HG02759 (cell line): Measurements from ENCODE around the gene RMI2.
A peak's percentile ranks its signal among the peaks of the same experiment; 100 is the strongest.

Experiments
- ATAC-seq: cut with Tn5 transposase; IDR thresholded peaks from one replicate; pipeline ENCODE4 v1.9.1; 2021; ENCODE audit warnings: mild to moderate bottlenecking, moderate library complexity; ENCODE audit not compliant: unreplicated experiment

The RMI2 gene

DNA sequence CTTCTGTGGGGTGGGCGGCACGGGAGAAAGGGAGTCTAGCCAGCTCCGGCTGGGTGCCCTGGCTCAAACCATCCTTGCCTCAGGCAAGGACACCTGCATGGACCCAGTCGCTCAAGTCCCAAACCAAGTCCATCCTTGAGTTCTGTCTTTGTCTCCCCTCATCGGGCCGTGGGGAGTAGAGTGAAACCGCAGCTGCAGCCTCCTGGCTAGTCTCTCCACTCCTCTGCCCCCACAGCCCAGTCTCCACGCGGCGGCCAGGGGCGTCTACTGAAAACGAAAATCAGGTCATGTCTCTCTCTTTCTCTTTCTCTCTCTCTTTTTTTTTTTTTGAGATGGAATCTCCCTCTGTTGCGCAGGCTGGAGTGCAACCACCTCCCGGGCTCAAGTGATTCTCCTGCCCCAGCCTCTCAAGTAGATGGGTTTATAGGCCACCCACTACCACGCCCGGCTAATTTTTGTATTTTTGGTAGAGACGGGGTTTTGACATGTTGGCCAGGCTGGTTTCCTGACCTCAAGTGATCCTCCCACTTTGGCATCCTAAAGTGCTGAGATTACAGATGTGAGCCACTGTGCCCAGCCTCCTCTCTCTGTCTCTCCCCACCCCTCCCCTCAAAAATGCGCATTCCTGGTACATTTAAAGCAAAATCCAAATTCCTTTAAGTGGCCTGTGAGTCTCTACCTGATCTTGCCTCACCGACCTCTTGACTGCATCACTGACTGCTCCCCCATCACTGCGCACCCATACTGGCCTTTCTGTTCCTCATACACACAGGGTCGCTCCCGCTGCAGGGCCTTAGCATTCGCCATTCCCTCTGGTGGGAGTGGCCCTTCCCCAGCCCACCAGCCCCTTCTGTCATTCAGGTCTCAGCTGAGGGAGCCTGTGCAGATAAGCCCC, 17.7 kb upstream of the RMI2 start:
- peak; percentile 51 for ATAC-seq

DNA sequence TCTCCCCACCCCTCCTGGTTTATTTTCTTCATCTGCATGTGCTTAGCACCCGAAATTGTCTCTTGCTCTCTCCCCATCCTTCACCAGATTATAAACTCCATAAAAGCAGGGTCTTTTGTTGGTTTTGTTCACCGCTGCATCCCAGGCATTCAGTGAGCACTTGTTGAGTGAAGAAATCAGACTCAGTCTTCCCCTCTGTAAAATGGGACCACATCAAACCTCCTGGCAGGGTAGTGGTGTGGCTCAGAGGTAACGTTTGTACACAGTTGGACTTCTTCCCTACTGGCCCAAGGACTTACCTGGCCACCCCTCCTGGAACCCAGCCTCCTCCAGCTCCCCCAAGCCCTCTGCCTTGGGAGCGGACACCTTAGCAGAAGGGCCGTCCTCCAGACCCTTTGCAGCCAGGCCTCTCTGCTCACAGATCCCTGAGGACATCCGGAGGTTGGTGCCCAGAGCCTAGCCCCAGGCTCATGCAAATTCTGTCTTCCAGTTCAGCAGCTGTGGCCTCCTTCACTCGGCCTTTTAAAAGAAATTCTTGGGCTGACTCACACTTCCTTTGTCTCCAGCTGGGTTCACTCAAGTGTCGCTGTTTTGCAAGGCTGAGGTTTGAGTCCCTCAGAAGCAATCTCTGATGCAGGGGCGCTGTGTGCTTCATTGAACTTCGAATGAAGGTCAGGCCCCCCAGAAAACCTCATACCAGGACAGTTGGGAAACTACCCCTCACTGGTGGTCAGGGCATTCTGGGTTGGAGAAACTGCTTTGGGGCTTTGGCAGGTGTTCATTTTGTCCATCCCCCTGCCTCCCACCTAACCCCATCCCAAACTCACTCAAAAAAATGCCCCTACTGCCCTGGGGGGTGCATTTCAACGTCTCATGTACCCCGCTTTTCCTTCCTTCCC, 16.8 kb upstream of the RMI2 start:
- ATAC-seq = peak; percentile 71

DNA sequence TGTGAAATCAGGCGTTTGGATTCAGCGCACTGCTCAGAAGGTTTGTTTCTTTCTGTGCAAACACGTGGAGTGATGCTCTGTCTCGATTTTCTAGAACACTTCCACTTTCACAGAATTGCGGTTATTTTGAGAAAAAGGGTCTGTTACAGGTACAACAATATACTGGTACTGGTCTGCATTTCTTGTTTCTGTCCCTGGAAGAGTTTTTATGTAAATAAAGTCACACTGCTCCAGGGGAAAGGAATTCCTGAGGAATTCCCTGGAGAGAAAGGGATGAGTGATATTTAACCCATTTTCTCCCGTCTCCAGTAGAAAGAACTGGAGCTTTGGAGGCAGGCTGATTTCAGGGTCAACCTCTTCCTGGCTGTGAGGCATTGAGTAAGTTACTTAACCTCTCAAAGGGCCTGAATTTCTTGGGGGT, 16.2 kb upstream of the RMI2 start:
- ATAC-seq = no peak

DNA sequence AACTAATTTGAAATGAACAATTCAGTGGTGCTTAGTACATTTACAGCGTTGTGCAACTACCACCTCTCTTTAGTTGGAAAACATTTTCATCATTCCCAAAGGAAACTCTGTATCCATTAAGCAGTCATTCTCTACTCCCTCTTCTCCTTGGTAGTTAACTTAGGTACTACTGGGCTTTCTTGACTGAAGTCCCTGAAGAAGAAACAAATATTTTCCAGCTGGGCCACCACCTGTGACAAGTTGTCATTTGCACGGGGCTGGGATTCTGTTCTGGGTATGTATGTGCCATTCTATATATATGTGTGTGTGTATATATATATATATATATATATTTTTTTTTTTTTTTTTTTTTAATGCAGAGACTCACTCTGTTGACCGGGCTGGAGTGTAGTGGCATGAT, 15.4 kb upstream of the RMI2 start:
- ATAC-seq = no peak

DNA sequence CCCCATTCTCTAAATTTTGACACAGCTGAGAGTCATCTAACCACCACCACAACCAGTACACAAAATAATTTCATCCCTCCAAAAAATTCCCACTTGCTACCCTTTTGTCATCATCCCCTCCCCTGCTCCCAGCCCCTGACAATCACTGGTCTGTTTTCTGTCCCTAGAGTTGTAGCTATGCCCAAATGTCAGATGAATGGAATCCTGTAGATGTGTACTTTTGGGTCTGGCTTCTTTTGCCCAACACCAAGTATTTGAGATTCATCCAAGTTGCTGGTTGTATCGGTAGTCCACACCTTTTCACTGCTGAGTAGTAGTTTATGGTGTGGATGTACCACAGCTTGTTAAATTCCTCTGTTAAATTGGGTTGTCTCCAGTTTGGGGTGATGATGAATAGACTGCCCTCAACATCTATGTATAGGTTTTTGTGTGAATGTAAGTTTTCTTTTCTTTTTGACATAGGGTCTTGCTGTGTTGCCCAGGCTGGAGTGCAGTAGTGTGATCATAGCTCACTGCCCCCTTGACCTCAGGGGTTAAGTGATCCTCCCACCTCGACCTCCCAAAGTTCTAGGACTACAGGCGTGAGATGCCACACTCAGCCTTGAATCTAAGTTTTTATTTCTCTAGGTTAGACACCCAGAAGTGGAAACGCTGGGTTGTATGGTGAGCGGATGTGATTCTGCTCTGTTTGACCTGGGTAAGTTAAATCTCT, 14.6 kb upstream of the RMI2 start:
- no peak for ATAC-seq

DNA sequence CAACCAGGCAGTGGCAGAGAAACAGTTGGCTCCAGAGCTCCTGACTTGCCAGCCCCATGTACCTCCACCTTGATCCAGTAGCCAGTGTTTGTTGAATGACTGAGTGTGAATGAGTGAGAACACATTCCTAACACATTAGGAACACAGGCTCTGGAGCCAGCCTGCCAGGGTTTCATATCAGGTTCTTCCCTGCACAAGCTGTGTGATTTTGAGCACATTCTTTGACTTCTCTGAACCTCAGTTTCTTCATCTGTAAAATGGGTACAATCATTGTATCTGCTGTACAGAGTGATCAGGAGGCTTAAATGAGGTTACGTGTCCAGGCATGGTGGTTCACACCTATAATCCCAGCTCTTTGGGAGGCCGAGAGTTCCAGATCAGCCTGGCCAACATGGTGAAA, 13.3 kb upstream of the RMI2 start:
- no peak for ATAC-seq

DNA sequence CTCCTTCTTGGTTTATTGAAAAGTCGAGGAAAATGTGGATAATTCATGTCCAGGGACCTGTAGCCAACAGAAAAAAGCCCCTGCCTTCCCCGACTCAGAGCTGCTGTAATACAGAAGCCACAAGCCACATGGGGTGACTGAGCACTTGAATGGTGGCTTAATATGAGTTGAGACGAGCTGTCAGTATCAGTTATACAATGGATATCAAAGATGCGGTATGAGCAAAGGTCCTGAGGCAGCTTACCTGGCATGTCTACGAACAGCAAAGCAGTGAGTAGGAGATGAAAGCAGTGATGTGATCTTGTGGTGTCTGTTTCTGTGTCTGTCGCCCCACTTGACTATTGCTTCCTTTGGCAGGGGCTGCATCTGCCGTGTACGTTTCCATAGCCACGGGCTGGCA, 12.2 kb upstream of the RMI2 start:
- ATAC-seq = no peak

DNA sequence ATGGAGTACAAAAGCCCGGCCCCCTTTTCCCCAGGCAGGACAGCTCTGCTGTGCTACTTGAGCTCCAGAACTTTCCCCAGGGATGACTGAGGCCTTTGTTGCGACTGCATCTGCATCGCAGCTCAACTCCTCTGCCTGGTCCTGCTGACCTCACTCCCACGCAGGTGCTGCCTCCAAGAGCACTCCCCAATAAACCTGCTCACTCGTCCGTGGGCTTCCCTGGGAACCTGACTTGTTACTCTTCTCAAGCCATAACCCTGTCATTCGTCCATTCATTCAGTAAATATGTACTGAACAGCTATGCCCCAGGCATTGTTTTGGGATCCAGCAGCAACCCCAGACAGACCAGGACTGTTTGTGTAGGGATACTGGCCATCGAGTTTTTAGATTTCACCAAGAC, 11.6 kb upstream of the RMI2 start:
- ATAC-seq = no peak

DNA sequence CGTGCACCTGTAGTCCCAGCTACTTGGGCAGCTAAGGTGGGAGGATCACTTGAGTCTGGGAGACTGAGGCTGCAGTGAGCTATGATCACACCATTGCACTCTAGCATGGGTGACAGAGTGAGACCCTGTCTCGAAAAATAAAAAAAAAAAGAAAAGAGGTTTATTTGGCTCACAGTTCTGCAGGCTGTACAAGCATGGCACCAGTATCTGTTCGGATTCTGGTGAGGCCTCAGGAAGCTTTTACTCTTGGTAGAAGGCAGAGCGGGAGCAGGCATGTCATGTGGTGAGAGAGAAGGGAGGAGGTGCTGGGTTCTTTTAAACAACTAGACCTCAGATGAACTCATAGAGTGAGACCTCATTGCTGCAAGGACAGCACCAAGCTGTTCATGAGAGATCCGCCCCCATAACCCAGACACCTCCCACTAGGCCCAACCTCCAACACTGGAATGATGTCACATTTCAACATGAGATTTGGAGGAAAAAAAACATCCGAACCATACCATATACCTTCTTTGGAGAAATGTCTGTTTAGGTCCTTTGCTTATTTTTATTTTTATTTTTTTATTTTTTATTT, 10.3 kb upstream of the RMI2 start:
- ATAC-seq = no peak

DNA sequence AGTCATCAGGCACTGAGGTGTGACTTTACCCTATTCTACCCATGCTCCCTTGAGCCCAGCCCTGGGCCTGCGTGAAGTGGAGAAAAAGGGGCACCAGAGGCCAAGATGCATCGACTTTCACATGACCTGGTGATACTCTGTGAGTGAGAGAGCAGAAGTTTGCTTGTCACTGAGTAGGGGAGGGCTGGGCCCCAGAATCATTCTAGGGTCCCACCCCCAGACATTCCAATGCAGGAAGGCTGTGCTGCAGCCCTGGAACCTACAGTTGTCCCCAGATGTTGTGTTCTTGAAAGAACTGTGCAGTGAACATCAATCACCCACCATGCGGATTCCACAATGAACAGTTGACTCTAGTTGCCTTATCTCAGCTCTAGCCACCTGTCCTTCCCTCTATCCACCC, 6.2 kb upstream of the RMI2 start:
- ATAC-seq = no peak

DNA sequence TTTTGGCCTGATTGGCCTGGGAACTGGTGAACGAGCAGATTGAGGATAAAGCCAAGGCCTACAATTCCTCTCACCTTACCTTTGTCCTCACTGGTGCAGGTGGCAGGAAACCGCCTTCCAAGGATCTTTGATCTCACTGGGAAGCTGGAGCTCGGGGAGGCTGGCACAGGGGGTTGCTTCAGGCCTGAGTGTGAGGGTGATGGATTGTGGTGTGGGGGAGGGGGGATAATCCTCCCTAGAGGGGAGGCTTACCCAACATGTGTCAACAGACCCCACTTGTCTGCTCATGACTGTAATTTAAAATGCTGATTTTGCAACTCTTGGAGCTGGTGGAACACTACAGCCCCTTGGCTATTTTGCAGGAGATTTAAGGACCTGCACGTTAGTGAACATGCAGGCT, 4.5 kb upstream of the RMI2 start:
- no peak for ATAC-seq

DNA sequence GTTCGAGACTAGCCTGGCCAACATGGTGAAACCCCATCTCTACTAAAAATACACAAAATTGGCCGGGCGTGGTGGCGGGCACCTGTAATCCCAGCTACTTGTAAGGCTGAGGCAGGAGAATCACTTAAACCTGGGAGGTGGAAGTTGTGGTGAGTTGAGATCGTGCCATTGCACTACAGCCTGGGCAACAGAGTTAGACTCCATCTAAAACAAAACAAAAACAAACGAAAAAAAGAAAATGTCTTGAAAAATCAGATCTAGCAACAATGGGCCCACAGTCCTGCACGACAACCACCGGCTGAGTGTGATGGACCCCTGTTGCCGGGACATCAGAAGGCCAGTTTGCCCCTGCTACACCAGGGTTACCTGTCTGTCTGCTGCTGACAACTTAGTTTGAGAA, 3.9 kb upstream of the RMI2 start:
- ATAC-seq = no peak

DNA sequence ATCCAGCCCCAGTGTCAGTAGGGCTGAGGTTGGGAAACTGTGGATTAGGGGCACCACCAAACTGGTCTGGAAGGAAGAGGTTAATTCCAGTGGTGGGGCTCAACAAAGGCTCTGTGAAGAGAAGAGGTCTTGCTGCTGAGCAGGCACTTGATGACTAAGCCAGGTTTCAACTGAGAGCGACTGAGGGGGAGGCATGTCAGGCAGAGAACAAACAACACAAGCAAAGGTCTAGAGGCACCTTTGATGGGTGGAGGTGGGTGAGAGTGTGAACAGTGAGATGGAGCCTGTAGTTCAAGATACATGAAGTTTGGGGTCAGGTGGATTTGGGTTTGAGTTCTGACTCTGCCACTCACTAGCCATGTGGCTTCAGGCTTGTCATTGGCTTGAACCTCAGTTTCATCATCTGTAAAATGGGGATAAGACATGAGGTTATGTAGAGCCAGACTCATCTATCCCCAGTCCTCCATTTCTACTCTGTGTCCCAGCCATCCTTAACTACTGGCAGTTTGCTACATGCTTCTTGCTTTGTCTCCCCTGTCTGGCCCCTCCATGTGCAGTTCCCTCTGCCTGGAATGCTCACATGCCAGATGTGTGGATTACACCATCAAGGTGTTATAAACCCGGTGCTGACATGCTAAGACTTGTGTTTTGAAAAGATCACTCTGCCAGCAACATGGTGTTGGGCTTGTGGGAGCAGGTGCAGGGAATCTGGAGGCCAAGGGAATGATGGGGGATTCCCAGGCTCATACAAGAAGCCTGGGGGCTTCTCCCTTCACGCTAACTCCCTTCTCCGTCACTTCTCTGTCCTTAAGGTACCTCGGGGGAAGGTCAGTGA, 3.0 kb upstream of the RMI2 start:
- ATAC-seq = no peak

DNA sequence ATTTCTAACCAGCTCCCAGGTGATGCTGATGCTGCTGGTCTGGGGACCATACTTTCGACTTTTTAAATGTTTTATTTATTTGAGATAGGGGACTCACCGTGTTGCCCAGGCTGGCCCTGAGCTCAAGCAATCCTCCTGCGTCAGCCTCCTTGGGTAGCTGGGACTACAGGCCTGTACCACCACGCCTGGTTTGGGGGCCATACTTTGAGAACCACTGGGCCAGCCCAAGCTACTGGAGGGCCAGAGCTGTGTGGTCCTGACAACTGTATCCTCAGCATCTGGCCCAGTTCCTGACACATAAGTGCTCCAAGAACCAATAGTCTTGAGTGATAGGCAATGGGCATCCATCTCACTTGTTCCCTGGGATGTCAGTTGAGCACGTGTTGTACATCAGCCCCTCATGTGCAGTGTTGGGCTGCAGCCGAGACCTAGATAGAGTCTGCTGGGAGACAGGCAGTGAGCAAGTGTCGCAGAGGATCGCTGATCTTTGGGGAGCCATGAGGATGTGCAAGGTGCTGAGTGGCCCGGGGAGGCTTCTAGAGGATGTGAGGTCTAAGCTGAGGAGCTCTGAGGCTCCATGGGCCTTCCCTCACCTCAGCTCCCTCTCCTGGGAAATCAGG, 1.6 kb downstream of the RMI2 start:
- no peak for ATAC-seq

DNA sequence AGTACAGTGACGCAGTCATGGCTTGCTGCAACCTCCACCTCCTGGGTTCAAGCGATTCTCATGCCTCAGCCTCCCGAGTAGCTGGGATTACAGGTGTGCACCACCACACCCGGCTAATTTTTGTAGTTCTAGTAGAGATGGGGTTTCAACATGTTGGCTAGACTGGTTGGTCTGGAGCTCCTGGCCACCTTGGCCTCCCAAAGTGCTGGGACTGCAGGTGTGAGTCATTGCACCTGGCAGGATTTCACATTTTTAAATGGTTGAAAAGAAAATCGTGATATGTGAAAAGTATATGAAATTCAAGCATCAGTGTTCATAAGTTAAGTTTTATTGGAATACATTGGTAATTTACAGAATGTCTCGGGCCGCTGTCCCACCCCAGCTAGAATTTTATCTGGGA, 2.6 kb downstream of the RMI2 start:
- ATAC-seq = no peak

DNA sequence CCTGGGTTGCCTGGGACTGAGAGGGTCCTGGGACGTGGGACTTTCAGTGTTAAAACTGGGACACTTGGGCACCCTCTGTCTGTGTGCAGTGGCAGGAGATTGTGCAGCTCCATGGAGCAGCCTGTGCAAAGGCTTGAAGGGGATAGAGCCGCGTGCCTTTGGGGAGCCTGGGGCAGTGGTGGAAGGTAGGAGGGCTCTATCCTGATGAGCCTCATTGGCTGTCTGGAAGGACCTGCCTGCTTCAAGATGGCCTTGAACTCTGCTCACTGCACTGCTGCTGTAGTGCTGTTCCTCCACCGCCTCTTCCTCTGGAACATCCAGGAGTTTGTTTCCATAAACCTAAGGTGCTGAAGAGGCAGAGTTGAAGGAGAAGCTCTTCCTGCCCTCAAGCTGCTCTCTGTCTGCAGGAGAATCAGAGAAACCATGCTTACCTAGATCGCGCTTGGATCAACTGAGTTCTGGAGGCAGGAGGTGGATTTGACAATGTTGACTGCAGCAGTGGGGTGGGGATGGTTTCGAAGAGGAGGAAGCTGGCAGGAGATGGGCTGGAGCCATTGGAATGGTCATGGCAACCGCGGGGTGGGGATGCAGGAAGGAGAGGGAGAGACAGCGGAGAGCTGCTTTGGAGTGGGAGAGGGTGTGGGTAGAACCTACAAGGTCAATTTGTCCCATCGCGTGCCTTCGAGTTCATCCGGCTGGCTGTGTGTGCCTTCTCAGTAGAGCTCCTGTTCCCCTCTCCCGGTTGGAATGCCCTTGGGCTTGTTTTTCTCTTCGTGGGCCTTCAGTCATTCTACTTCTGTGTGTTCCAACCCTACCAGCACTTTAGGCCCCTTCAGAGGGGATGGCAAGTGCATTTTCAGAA, 3.7 kb downstream of the RMI2 start:
- ATAC-seq = no peak

DNA sequence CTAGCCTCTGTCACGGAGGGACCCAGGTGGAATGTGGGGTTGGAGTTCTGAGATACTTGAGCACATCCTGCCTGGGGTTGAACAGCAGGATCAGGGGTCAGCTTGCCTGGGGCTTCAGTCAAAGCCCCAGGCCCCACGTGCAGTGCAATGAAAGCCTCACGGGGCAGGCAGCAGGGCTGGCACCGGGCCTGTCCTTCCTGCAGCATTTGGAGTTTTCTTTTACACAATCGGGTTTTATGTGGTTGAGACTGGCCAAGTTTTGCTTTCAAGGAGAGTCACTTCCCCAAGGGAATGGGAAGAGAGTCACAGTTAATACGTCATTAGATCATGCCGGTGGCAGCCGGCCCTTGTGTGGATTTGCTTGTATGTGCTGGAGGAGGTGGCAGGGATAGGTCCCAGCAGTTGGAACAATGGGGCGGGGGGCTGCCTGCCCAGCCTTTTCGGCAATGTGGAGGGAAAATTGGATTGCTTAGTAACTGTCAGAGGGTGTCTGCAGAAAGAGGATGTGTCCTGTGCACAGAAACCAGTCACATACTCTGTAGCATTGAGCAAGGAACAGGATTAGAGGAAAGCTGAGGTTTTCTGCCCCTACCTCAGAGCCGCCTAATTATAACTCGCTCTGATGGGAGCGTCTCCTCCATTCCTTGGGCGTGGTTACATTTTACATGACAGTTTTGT, 4.5 kb downstream of the RMI2 start:
- no peak for ATAC-seq

DNA sequence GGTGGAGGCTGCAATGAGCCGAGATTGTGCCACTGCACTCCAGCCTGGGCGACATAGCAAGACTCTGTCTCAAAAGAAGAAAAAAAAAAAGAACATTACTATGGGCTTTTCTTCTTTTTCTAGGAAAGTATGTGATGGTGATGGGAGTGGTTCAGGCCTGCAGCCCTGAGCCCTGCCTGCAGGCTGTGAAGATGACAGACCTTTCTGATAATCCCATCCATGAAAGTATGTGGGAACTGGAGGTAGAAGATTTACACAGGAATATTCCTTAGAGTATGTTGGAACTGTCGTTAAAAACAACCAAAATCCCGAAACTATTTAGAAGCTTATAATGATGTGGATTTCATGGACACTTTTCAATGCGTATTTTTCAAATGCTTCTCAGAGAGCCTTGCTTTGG, 5.3 kb downstream of the RMI2 start:
- no peak for ATAC-seq
